Measurements from ENCODE around the gene TRIP10.
"Not testable (repeated sequence)": the region's sequence is repeated elsewhere in the genome, so short reads cannot be mapped to it uniquely, and the experiment has no call there.

TRIP10 gene, protein sequence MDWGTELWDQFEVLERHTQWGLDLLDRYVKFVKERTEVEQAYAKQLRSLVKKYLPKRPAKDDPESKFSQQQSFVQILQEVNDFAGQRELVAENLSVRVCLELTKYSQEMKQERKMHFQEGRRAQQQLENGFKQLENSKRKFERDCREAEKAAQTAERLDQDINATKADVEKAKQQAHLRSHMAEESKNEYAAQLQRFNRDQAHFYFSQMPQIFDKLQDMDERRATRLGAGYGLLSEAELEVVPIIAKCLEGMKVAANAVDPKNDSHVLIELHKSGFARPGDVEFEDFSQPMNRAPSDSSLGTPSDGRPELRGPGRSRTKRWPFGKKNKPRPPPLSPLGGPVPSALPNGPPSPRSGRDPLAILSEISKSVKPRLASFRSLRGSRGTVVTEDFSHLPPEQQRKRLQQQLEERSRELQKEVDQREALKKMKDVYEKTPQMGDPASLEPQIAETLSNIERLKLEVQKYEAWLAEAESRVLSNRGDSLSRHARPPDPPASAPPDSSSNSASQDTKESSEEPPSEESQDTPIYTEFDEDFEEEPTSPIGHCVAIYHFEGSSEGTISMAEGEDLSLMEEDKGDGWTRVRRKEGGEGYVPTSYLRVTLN

DNA sequence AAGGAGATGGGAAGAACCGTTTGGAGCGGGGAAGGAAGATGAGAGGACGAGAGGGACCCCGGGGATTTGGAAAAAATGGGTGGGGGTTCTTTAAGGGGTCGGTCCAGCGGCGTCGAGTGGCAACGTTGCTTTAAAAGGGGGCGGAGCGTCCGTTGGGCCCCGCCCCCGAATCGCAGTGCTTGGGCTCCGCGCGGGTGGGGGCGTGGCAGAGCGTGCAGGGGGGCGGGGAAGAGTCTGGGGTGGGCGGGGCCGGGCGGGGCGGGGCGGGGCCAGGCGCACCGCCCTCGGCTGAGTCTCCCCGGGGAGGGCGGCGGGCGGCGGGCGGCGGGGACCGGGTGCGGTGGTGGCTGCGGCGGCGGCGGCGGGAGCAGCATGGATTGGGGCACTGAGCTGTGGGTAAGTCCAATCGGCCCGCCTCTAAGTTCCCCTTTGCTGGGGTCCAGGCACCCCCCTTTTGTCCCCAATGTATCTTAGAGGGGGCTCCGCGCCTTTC is at the start of gene TRIP10:
Gene TRIP10 (plus strand): TSS at position 291 of the 493 bp plus-strand sequence. CDS start 82 bp downstream, at position 373.
- DNase-seq = no peak

DNA sequence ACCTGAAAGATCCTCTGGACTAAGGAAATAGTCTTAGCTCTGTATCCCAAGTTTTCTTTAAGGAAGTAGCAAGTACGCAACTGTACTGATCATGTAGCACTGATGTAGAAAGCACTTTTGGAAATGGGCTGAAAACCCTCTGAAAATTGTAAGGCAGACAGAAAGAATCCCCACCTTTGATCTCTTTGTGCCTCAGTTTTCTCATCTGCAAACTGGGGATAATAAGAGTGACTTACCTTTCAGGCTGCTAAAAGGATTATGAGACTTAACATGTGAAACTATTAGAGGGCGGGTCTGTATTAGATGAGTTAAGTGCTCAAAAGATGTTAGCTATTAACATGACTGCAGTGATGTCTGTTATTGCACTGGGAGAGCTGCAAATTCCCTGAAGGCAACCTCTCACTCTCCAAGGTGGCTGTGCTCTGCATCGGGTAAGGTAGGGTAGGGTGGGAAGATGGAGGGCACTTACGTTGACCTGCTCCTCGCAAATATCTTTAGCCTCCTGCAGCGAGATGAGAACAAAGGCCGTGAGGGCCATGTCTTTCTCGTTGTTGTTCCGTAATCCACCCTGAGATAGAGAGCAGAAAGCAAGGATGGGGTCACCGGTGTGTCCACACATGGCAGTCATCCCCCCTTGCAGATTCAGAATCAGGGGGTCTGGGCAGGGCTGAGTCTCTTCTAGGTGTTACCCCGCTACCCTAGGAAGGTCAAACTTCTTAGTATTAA is 49.2 kb upstream of the TRIP10 start:
- DNase-seq = no peak

- DNase-seq = no peak
These were observed 48.1 kb upstream of the TRIP10 start for GRCh38 chr19:6691342-6691741.

GRCh38 chr19:6692027-6692426 is 47.5 kb upstream of the TRIP10 start:
- DNase-seq = no peak

DNA sequence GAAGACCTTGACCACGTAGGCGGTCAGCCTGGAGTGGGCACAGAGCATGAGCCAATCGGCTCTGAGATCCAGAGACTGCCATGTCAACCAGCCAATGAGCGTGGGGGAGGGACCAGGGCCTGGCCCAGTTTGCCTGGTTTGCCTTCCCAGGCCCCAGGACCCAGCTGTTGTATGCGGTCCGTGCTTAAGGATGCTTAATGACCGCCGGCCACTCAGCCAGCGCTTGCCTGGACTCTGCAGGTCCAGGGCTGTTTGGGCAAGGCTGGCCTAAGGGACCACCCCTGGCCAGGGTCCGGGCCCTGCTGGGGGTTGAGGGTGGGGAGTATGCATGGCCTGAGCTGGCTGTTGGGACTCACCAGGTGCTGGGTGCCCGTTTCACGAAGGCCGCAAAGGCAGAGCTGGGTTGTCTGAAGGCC is 46.4 kb upstream of the TRIP10 start:
- no peak for DNase-seq

GRCh38 chr19:6693681-6694080 is 45.8 kb upstream of the TRIP10 start:
- no peak for DNase-seq

DNA sequence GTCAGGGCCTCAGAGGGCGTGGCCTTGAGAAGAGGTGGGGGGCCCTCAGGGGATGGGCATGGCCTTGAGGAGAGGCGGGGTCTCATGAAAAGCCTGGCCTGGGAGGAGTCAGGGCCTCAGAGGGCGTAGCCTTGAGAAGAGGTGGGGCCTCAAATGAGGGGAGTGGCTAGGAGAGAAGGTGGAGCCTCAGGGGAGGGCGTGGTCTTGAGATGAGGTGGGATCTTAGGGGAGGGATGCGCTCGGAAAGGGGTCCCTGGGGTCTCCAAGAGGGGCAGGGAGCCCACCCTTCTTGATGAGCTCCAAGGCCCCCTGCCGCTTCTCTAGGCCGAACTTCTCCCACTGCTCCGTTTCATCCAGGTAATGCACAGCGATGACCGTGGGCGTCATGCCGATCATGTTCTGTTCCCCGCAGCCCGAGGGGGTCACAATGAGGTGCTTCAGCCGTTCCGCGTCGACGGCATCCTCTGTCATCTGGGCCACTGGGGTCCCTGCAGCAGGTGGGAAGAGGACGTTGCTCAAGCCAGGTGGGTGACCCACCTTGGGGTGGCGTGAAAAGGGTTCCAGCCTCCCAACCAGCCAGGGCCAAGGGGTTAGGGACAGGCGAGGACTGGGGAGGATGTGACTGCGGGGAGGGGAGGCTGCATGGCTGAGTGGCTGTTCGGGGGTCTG is 45.2 kb upstream of the TRIP10 start:
- no peak for DNase-seq

DNA sequence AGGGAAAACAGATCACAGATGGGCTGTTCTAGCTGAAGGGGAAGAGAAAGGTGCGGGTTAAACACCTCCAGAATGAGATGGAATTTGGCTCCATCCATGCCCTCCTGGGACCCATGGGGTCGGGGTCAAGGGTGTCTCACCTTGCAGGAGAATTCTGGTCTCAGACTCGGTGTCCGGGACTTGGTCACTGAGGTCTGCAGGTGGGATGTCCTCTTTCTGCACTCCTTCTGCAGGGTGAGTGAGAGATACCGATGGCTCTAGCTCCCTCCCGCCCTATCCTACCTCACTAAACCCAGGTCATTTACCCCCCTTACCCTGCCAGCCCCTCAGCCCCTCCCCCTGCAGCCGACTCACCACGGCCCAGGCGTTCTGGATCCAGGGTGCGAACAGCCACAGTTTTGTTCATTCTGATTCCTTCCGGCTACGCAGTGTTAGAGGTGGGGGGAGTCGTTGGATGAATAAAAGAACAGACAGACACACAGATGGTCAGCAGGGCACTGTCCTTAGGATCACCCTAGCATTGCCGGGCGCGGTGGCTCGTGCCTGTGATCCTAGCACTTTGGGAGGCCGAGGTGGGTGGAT is 43.1 kb upstream of the TRIP10 start:
- no peak for DNase-seq

DNA sequence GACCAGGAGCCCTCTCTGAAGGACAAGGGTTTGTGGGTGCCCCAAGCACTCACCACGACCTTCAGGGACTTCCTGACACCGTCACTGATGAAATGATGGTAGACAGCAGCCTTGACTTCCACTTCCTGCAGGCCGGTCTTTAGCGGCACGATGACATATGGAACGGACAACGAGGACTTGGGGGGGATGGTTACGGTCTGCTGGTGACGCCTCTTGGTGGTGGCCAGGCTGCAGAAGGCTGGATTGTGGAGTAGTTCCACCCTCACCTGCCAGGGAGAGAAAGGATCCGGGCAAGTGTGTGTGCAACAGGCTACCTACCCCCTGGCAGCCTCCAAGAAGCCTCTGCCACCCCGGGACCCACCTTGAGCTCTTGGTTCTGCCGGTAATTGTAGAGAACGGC is 42.2 kb upstream of the TRIP10 start:
- no peak for DNase-seq

- no peak for DNase-seq
These were observed 39.5 kb upstream of the TRIP10 start for GRCh38 chr19:6699935-6700334.

- no peak for DNase-seq
These were observed 38.7 kb upstream of the TRIP10 start for GRCh38 chr19:6700586-6701316.

- no peak for DNase-seq
These were observed 33.4 kb upstream of the TRIP10 start for GRCh38 chr19:6705931-6706632.

- no peak for DNase-seq
These were observed 32.9 kb upstream of the TRIP10 start for GRCh38 chr19:6706633-6706958.

DNA sequence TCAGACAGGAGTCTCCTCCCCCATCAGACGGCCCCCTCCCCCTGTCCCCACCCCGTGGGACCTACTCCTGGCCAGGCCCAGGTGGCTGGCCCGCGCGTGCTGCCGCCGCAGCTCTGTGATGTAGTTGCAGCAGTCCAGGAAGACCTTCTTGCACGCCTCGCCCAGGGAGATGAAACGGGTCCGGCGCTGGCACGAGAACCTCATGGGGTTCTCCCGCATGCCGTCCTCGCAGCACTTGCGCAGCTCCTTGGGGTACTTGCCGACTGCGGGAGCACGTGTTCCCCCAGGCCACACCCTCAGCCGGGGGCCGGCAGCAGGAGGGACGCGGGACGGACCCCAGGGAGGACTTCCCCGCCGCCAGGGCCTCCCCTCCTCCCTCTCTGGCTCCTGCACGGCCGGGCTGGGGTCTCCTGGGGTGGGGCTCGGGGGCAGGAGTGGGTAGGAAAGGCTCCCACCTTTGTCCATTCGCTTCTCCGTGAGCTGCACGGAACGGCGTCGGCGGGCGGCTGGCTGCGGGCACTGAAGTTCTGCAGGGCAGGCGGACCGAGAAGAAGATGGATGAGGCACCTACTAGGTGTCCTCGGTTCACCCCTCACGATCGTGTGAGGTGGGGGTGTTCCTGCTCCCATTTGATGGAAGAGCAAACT is 32.3 kb upstream of the TRIP10 start:
- DNase-seq = no peak

- no peak for DNase-seq
These were observed 31.8 kb upstream of the TRIP10 start for GRCh38 chr19:6707658-6708018.

DNA sequence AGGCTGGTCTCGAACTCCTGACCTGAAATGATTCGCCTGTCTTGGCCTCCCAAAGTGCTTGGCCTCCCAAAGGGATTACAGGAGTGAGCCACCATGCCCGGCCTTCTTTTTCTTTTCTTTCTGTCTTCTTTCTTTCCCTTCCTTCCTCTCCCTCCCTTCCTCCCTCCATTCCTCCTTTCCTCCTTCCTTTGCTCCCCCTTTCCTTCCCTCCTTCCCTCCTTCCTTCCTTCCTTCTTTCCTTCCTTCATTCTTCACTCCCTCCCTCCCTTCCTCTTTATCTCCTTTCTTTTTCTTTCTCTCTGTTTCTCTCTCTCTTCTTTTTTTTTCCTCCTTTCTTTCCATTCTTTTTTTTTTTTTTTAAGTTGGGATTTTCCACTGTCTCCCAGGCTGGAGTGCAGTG is 31.1 kb upstream of the TRIP10 start:
- DNase-seq = no peak

DNA sequence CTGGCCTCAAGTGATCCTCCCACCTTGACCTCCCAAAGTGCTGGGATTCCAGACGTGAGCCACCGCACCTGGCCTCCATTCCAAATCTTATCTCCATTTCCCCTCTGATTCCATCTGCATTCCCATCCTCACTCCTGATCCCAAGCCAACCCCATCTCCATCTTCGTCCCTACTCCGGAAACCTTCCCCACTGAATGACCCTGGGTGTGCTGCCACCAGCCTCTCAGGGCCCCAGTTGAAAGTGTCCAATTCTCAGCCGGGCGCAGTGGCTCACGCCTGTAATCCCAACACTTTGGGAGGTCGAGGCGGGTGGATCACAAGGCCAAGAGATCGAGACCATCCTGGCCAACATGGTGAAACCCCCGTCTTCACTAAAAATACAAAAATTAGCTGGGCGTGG is 30.6 kb upstream of the TRIP10 start:
- DNase-seq = not testable (repeated sequence)

- no peak for DNase-seq
These were observed 29.9 kb upstream of the TRIP10 start for GRCh38 chr19:6709549-6709948.

GRCh38 chr19:6710273-6711077 is 29.0 kb upstream of the TRIP10 start:
- DNase-seq = no peak

GRCh38 chr19:6711078-6711361 is 28.5 kb upstream of the TRIP10 start:
- no peak for DNase-seq

Measured in NCI-H1694 (cell line).